Activated CD8-positive, alpha-beta T cell treated with anti-CD3 and anti-CD28 coated beads for 36 hours (primary cell): ENCODE measurements around the gene LRP1B. TPM values are rescaled to one million over a fixed set of nuclear protein-coding genes. Genes with fewer than 3 reads are reported as not detected.

Source experiments
- ATAC-seq: fragments of 200-7000 bp; cut with Tn5 transposase; one replicate; pipeline ENCODE4 v1.10.0; 2021; ENCODE audit warnings: mild to moderate bottlenecking, moderate library complexity
- CTCF ChIA-PET: fragments of 350-600 bp; sonication (Branson Sonifier 250); formaldehyde crosslinking; loops from one replicate; lab custom pipeline; 2021; ENCODE audit warnings: antibody characterized with exemption; lab: Charles Lee
- POLR2A ChIA-PET: fragments of 350-600 bp; sonication (Branson Sonifier 250); formaldehyde crosslinking; loops from one replicate; lab custom pipeline; 2021; ENCODE audit warnings: antibody characterized with exemption; lab: Charles Lee
- DNase-seq: peaks from one replicate; pipeline ENCODE4 v3.0.0-alpha.2; 2020
- H3K27ac Mint-ChIP-seq: one replicate; pipeline ENCODE4 v1.8.0; 2021; ENCODE audit warnings: mild to moderate bottlenecking, mixed read lengths
- H3K27me3 Mint-ChIP-seq: one replicate; pipeline ENCODE4 v1.8.0; 2021; ENCODE audit warnings: mixed read lengths
- H3K36me3 Mint-ChIP-seq: one replicate; pipeline ENCODE4 v1.8.0; 2021; ENCODE audit warnings: low read depth, mixed read lengths
- H3K4me1 Mint-ChIP-seq: one replicate; pipeline ENCODE4 v1.8.0; 2021; ENCODE audit warnings: low read depth, mixed read lengths
- H3K4me3 Mint-ChIP-seq: one replicate; pipeline ENCODE4 v1.8.0; 2021; ENCODE audit warnings: mild to moderate bottlenecking, moderate library complexity, mixed read lengths
- H3K9me3 Mint-ChIP-seq: one replicate; pipeline ENCODE4 v1.8.0; 2021; ENCODE audit warnings: mixed read lengths
- CTCF ChIP-seq: fragments of 200-600 bp; IDR thresholded peaks from one replicate; pipeline ENCODE4 v1.8.0; 2022; ENCODE audit warnings: antibody characterized with exemption, mild to moderate bottlenecking
- intact Hi-C: fragments of 100-400 bp; cut with micrococcal nuclease; formaldehyde crosslinking; loops from one replicate; pipeline ENCODE4 v1.10.0; 2022
- total RNA-seq, 2 experiments: library from RNA; stranded (reverse); gene quantifications; one replicate each; pipeline ENCODE4 v1.2.3, GENCODE V29; 2021

Gene LRP1B
- total RNA-seq, 2 experiments from 2014 or later = not detected

- Mint-ChIP-seq H3K4me1 (no peaks in the 10 kb centered on the region), H3K9me3 (peaks cover 2% of the 10 kb centered on the region), H3K27ac (no peak overlapping the region), H3K36me3 (no peaks in the 10 kb centered on the region), H3K27me3 (no peaks in the 10 kb centered on the region), H3K4me3 (no peak overlapping the region)
- ChIA-PET POLR2A (no interaction called here), CTCF (no interaction called here)
- intact Hi-C loops = no loop called here
- TF ChIP-seq CTCF = no peak
- DNase-seq (no peak), ATAC-seq (no peak)
Observed at GRCh38 chr2:140473851-140474250, 1657.0 kb downstream of the LRP1B start.

GRCh38 chr2:140472676-140473075 lies 1658.1 kb downstream of the LRP1B start:
- Mint-ChIP-seq H3K36me3 (no peaks in the 10 kb centered on the region), H3K4me3 (no peak overlapping the region), H3K9me3 (peaks cover 2% of the 10 kb centered on the region), H3K4me1 (no peaks in the 10 kb centered on the region), H3K27me3 (no peaks in the 10 kb centered on the region), H3K27ac (no peak overlapping the region)
- intact Hi-C loops = no loop called here
- CTCF ChIA-PET = no interaction called here
- DNase-seq (no peak), ATAC-seq (no peak)
- no peak for TF ChIP-seq CTCF
- POLR2A ChIA-PET = no interaction called here

- H3K4me1 Mint-ChIP-seq = no peaks in the 10 kb centered on the region
- H3K9me3 Mint-ChIP-seq = peaks cover 5% of the 10 kb centered on the region
- TF ChIP-seq CTCF = no peak
- DNase-seq (no peak), ATAC-seq (no peak)
- no peak overlapping the region for H3K4me3 Mint-ChIP-seq
- H3K36me3 Mint-ChIP-seq = no peaks in the 10 kb centered on the region
- ChIA-PET CTCF (no interaction called here), POLR2A (no interaction called here)
- H3K27me3 Mint-ChIP-seq = no peaks in the 10 kb centered on the region
- H3K27ac Mint-ChIP-seq = no peak overlapping the region
- intact Hi-C loops = no loop called here
Observed at GRCh38 chr2:140465301-140465700, 1665.5 kb downstream of the LRP1B start.

GRCh38 chr2:140462990-140463389 lies 1667.8 kb downstream of the LRP1B start:
- ChIA-PET CTCF (no interaction called here), POLR2A (no interaction called here)
- no peaks in the 10 kb centered on the region for H3K4me1 Mint-ChIP-seq
- no peak overlapping the region for H3K4me3 Mint-ChIP-seq
- DNase-seq (no peak), ATAC-seq (no peak)
- H3K9me3 Mint-ChIP-seq = peaks cover 5% of the 10 kb centered on the region
- intact Hi-C loops = no loop called here
- H3K27ac Mint-ChIP-seq = no peak overlapping the region
- no peak for TF ChIP-seq CTCF
- H3K27me3 Mint-ChIP-seq = no peaks in the 10 kb centered on the region
- no peaks in the 10 kb centered on the region for H3K36me3 Mint-ChIP-seq

GRCh38 chr2:140457483-140457882 lies 1673.3 kb downstream of the LRP1B start:
- intact Hi-C loops = no loop called here
- DNase-seq (no peak), ATAC-seq (no peak)
- CTCF ChIA-PET = no interaction called here
- no peak for TF ChIP-seq CTCF
- Mint-ChIP-seq H3K4me1 (no peaks in the 10 kb centered on the region), H3K27ac (no peak overlapping the region), H3K4me3 (no peak overlapping the region), H3K36me3 (no peaks in the 10 kb centered on the region), H3K27me3 (no peaks in the 10 kb centered on the region), H3K9me3 (no peaks in the 10 kb centered on the region)
- POLR2A ChIA-PET = no interaction called here
